ENCODE measurements around the gene ST3GAL2. TPM values are rescaled to one million over a fixed set of nuclear protein-coding genes. Genes with fewer than 3 reads are reported as not detected.
"Not testable (repeated sequence)": the region's sequence is repeated elsewhere in the genome, so short reads cannot be mapped to it uniquely, and the experiment has no call there.

The ST3GAL2 gene
- total RNA-seq, 2 experiments from 2014 or later = 44.6 to 61.0 TPM

GRCh38 chr16:70416748-70417616 lies 21.9 kb downstream of the ST3GAL2 start:
- intact Hi-C loops (cut with micrococcal nuclease; ENCODE audit: unreplicated experiment) = loop anchor here (2.0 kb wide), 1 partner anchor 14 kb away; no protein-coding TSS in a partner anchor
- no peak for TF ChIP-seq EZH2phosphoT487 (IDR thresholded peaks at IDR 0.05; ENCODE audit: borderline replicate concordance, low read depth, low read length)
- TF ChIP-seq, protein P1, sequence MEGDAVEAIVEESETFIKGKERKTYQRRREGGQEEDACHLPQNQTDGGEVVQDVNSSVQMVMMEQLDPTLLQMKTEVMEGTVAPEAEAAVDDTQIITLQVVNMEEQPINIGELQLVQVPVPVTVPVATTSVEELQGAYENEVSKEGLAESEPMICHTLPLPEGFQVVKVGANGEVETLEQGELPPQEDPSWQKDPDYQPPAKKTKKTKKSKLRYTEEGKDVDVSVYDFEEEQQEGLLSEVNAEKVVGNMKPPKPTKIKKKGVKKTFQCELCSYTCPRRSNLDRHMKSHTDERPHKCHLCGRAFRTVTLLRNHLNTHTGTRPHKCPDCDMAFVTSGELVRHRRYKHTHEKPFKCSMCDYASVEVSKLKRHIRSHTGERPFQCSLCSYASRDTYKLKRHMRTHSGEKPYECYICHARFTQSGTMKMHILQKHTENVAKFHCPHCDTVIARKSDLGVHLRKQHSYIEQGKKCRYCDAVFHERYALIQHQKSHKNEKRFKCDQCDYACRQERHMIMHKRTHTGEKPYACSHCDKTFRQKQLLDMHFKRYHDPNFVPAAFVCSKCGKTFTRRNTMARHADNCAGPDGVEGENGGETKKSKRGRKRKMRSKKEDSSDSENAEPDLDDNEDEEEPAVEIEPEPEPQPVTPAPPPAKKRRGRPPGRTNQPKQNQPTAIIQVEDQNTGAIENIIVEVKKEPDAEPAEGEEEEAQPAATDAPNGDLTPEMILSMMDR (conservative IDR thresholded peaks at IDR 0.05; ENCODE audit: low read length) = no peak
- Histone ChIP-seq H3K9me2 (ENCODE audit: insufficient read depth, low read length) (no peaks in the 10 kb centered on the region), H3K27ac (ENCODE audit: low read depth, low read length, poor library complexity, severe bottlenecking) (peak overlapping the region; percentile 73), H3K36me3 (ENCODE audit: insufficient read depth, low read length) (peaks cover 41% of the 10 kb centered on the region), H3K4me2 (ENCODE audit: low read length) (peak overlapping the region; percentile 86), H3K4me1 (ENCODE audit: insufficient read depth, low read length, poor library complexity, severe bottlenecking) (peaks cover 57% of the 10 kb centered on the region), H2AFZ (ENCODE audit: low read length) (no peak overlapping the region), H4K20me1 (ENCODE audit: insufficient read depth, low read length) (no peaks in the 10 kb centered on the region), H3K79me2 (ENCODE audit: insufficient read depth, low read depth, low read length) (peaks cover 70% of the 10 kb centered on the region; the same call in 1 of the 2 replicates), H3K9me3 (ENCODE audit: low read length) (no peaks in the 10 kb centered on the region), H3K4me3 (ENCODE audit: low read depth, low read length, poor library complexity, severe bottlenecking) (peak overlapping the region; percentile 15)
- DNase-seq (ENCODE audit: low spot score) = peak; percentile 73
- BruUV-seq (replicated peaks) = no TSS peak
- POLR2A ChIA-PET = interaction anchor here (0.7 to 4.1 kb wide), 12 partner anchors 9 to 78 kb away, joined by 3 to 27 read pairs (median 4); partner anchors contain the start of gene FCSK
- CTCF ChIA-PET (ENCODE audit: unreplicated experiment) = interaction anchor here (0.8 to 1.0 kb wide), 3 partner anchors 9 to 21 kb away, joined by 3 to 4 read pairs (median 3); no protein-coding TSS in a partner anchor

DNA sequence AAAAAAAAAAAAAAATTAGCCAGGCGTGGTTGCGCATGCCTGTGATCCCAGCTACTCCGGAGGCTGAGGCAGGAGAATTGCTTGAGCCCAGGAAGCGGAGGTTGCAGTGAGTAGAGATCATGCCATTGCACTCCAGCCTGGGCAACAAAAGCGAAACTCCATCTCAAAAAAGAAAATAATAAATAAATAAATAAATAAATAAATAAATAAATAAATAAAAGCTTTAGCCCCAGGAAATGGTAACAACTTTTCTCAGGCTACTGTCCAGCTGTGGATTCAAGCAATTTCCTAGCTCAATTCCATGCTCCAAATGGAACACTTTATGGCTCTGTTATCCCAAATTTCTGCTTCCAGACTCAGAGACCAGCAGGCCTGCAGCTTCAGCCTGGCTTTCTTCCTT lies 25.3 kb downstream of the ST3GAL2 start:
- intact Hi-C loops (cut with micrococcal nuclease; ENCODE audit: unreplicated experiment); H3K4me3 ChIP-seq (ENCODE audit: low read depth, low read length, poor library complexity, severe bottlenecking); DNase-seq (ENCODE audit: low spot score); H2AFZ ChIP-seq (ENCODE audit: low read length); H3K9me3 ChIP-seq (ENCODE audit: low read length); H3K9me2 ChIP-seq (ENCODE audit: insufficient read depth, low read length); H3K4me2 ChIP-seq (ENCODE audit: low read length); BruUV-seq (replicated peaks); H3K27ac ChIP-seq (ENCODE audit: low read depth, low read length, poor library complexity, severe bottlenecking); H4K20me1 ChIP-seq (ENCODE audit: insufficient read depth, low read length): not testable (repeated sequence)
- Histone ChIP-seq H3K36me3 (ENCODE audit: insufficient read depth, low read length) (peaks cover 42% of the 10 kb centered on the region), H3K4me1 (ENCODE audit: insufficient read depth, low read length, poor library complexity, severe bottlenecking) (peaks cover 36% of the 10 kb centered on the region), H3K79me2 (ENCODE audit: insufficient read depth, low read depth, low read length) (peaks cover 44% of the 10 kb centered on the region; the same call in 1 of the 2 replicates)
- POLR2A ChIA-PET = interaction anchor here (0.6 to 1.2 kb wide), 5 partner anchors 14 to 1070 kb away, joined by 3 to 5 read pairs (median 4); no protein-coding TSS in a partner anchor
- CTCF ChIA-PET (ENCODE audit: unreplicated experiment) = interaction anchor here (0.6 kb wide), 1 partner anchor 19 kb away, joined by 3 read pairs; no protein-coding TSS in a partner anchor

DNA sequence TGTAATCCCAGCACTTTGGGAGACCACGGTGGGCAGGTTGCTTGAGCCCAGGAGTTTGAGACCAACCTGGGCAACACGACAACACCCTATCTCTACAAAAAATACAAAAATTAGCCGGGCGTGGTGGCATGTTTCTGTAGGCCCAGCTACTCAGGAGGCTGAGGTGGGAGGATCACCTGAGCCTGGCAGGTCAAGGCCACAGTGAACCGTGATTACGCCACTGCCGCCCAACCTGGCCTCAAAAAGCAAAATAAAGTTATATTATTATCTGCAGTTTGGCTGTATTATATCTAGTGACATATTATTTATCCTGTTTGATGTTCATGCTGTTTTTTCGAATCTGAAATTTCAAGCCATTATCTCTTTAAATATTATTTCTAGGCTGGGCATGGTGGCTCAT lies 26.5 kb downstream of the ST3GAL2 start:
- no peaks in the 10 kb centered on the region for H3K9me3 ChIP-seq (ENCODE audit: low read length)
- H3K9me2 ChIP-seq (ENCODE audit: insufficient read depth, low read length) = no peaks in the 10 kb centered on the region
- peaks cover 36% of the 10 kb centered on the region for H3K4me1 ChIP-seq (ENCODE audit: insufficient read depth, low read length, poor library complexity, severe bottlenecking)
- H3K4me3 ChIP-seq (ENCODE audit: low read depth, low read length, poor library complexity, severe bottlenecking) = no peak overlapping the region
- no peak overlapping the region for H2AFZ ChIP-seq (ENCODE audit: low read length)
- BruUV-seq (replicated peaks) = no TSS peak
- ChIA-PET POLR2A (interaction anchor here (0.7 to 1.3 kb wide), 2 partner anchors 16 to 79 kb away, joined by 3 to 4 read pairs; no protein-coding TSS in a partner anchor), CTCF (ENCODE audit: unreplicated experiment) (no interaction called here)
- no peak for DNase-seq (ENCODE audit: low spot score)
- intact Hi-C loops (cut with micrococcal nuclease; ENCODE audit: unreplicated experiment) = no loop called here
- peaks cover 45% of the 10 kb centered on the region; the same call in 1 of the 2 replicates for H3K79me2 ChIP-seq (ENCODE audit: insufficient read depth, low read depth, low read length)
- H3K4me2 ChIP-seq (ENCODE audit: low read length) = no peak overlapping the region
- H3K36me3 ChIP-seq (ENCODE audit: insufficient read depth, low read length) = peaks cover 35% of the 10 kb centered on the region
- H3K27ac ChIP-seq (ENCODE audit: low read depth, low read length, poor library complexity, severe bottlenecking) = no peak overlapping the region
- TF ChIP-seq, protein P1 (conservative IDR thresholded peaks at IDR 0.05; ENCODE audit: low read length) = no peak
- no peak for TF ChIP-seq EZH2phosphoT487 (IDR thresholded peaks at IDR 0.05; ENCODE audit: borderline replicate concordance, low read depth, low read length)
- no peaks in the 10 kb centered on the region for H4K20me1 ChIP-seq (ENCODE audit: insufficient read depth, low read length)

All from OCI-LY7 (cell line).